Sigmoid colon (tissue), 7 donors: ENCODE results near the gene TLE2. TPM values are rescaled to one million over a fixed set of nuclear protein-coding genes. Genes with fewer than 3 reads are reported as not detected.

Experiments used
- DNase-seq: peaks from one replicate; pipeline ENCODE4 v3.0.0-alpha.2; 2019
- H3K27ac ChIP-seq, 4 donors: fragments of 200-600 bp; sonication (generic); one replicate each; pipeline ENCODE4 v1.5.1; 2016 to 2019; ENCODE audit warnings: mild to moderate bottlenecking in 1 of 4
- H3K27me3 ChIP-seq, 3 donors: fragments of 200-600 bp; sonication (generic); one replicate each; pipeline ENCODE4 v1.5.1; 2019; ENCODE audit warnings: mild to moderate bottlenecking in 1 of 3
- H3K36me3 ChIP-seq, 4 donors: fragments of 200-600 bp; sonication (generic); one replicate each; pipeline ENCODE4 v1.5.1; 2016 to 2019
- H3K4me1 ChIP-seq, 4 donors: fragments of 200-600 bp; sonication (generic); one replicate each; pipeline ENCODE4 v1.5.1; 2017 to 2019
- H3K4me3 ChIP-seq, 4 donors: fragments of 200-600 bp; sonication (generic); one replicate each; pipeline ENCODE4 v1.5.1; 2017 to 2019; ENCODE audit warnings: mild to moderate bottlenecking in 2 of 4, moderate library complexity in 1 of 4
- H3K9me3 ChIP-seq, 4 donors: fragments of 200-600 bp in 3 of 4; sonication (generic) in 3 of 4; one replicate each; pipeline versions ENCODE4 v1.5.1 to v1.6.1; 2013 to 2019
- EP300 ChIP-seq, 4 donors: sonication (generic); formaldehyde crosslinking; IDR thresholded peaks; one replicate each; pipeline ENCODE4 v1.6.1; 2017; ENCODE audit warnings: antibody characterized with exemption in 4 of 4
- POLR2A ChIP-seq, 2 donors: fragments of 450-650 bp; IDR thresholded peaks; one replicate each; pipeline ENCODE4 v1.6.1; 2016; ENCODE audit warnings: antibody characterized with exemption in 2 of 2, mild to moderate bottlenecking in 2 of 2, moderate library complexity in 2 of 2
- POLR2AphosphoS5 ChIP-seq, 4 donors: sonication (generic); formaldehyde crosslinking; IDR thresholded peaks; one replicate each; pipeline ENCODE4 v1.6.1; 2017; ENCODE audit warnings: antibody characterized with exemption in 4 of 4
- WGBS, 2 donors: extraction: QIAGEN DNeasy Blood & Tissue Kit; methylation state at CpG; one replicate each; pipeline ENCODE4 v1.1.7; 2013; 5-methylcytosine and 5-hydroxymethylcytosine counted together
- intact Hi-C: fragments of 100-400 bp; cut with DNase I; formaldehyde crosslinking; loops from one replicate; pipeline ENCODE4 v1.15.1; 2023
- polyA plus RNA-seq, 3 donors: library from polyadenylated mRNA; stranded (reverse); fragments of 200-250 nt; gene quantifications; one replicate each; pipeline ENCODE4 v1.2.3, GENCODE V29; 2013
- total RNA-seq, 4 donors: library from RNA; depleted of rRNA; stranded (reverse); fragments of >200 nt; gene quantifications; one replicate each; pipeline ENCODE4 v1.1.0, GENCODE V29; 2016
- TF ChIP-seq, protein P1 (sequence below), 4 experiments: fragments of 450-650 bp in 3 of 4; fragments of 200-600 bp in 1 of 4; IDR thresholded peaks; one replicate each; pipeline ENCODE4 v1.5.1; 2016 to 2019; ENCODE audit warnings: antibody characterized with exemption in 4 of 4, mild to moderate bottlenecking in 3 of 4, moderate library complexity in 2 of 4
- donor health status: healthy with polysubstance abuse.
- donor health status: Bipolar disorder and iron deficiency.
- donor health status: healthy.

Gene TLE2
- total and polyA plus RNA-seq, 7 donors, result 10.9 to 66.5 (median 27.8) TPM

GRCh38 chr19:3071768-3072167 is 42.7 kb upstream of the TLE2 start:
- H3K9me3 ChIP-seq, result no peaks in the 10 kb centered on the region
- TF ChIP-seq, protein P1, sequence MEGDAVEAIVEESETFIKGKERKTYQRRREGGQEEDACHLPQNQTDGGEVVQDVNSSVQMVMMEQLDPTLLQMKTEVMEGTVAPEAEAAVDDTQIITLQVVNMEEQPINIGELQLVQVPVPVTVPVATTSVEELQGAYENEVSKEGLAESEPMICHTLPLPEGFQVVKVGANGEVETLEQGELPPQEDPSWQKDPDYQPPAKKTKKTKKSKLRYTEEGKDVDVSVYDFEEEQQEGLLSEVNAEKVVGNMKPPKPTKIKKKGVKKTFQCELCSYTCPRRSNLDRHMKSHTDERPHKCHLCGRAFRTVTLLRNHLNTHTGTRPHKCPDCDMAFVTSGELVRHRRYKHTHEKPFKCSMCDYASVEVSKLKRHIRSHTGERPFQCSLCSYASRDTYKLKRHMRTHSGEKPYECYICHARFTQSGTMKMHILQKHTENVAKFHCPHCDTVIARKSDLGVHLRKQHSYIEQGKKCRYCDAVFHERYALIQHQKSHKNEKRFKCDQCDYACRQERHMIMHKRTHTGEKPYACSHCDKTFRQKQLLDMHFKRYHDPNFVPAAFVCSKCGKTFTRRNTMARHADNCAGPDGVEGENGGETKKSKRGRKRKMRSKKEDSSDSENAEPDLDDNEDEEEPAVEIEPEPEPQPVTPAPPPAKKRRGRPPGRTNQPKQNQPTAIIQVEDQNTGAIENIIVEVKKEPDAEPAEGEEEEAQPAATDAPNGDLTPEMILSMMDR (IDR thresholded peaks at IDR 0.05), result no peak
- TF ChIP-seq POLR2A (IDR thresholded peaks at IDR 0.05) (no peak), POLR2AphosphoS5 (IDR thresholded peaks at IDR 0.05) (no peak), EP300 (IDR thresholded peaks at IDR 0.05) (no peak)
- intact Hi-C loops, result no loop called here
- H3K36me3 ChIP-seq, result no peaks in the 10 kb centered on the region
- WGBS, 2 donors, result 74 to 80% methylated on average over 4 of the region's 4 CpGs
- no peak overlapping the region for H3K27ac ChIP-seq
- H3K4me3 ChIP-seq, result no peak overlapping the region
- no peak for DNase-seq
- no peaks in the 10 kb centered on the region for H3K27me3 ChIP-seq
- peaks cover 0 to 11% (median 8%) of the 10 kb centered on the region in 4 donors for H3K4me1 ChIP-seq

- no peak for DNase-seq
- TF ChIP-seq EP300 (IDR thresholded peaks at IDR 0.05), result no peak
- no peak for TF ChIP-seq POLR2AphosphoS5 (IDR thresholded peaks at IDR 0.05)
- TF ChIP-seq, protein P1 (IDR thresholded peaks at IDR 0.05), result no peak
- TF ChIP-seq POLR2A (IDR thresholded peaks at IDR 0.05), result no peak
- Histone ChIP-seq H3K9me3 (no peaks in the 10 kb centered on the region), H3K4me1 (peaks cover 0 to 4% (median 3%) of the 10 kb centered on the region in 4 donors), H3K4me3 (no peak overlapping the region), H3K27me3 (no peaks in the 10 kb centered on the region), H3K27ac (no peak overlapping the region), H3K36me3 (no peaks in the 10 kb centered on the region)
- intact Hi-C loops, result no loop called here
- WGBS, 2 donors, result 66 to 83% methylated on average over 21 of the region's 21 CpGs
Measured at GRCh38 chr19:3068071-3068470, 39.0 kb upstream of the TLE2 start.

DNA sequence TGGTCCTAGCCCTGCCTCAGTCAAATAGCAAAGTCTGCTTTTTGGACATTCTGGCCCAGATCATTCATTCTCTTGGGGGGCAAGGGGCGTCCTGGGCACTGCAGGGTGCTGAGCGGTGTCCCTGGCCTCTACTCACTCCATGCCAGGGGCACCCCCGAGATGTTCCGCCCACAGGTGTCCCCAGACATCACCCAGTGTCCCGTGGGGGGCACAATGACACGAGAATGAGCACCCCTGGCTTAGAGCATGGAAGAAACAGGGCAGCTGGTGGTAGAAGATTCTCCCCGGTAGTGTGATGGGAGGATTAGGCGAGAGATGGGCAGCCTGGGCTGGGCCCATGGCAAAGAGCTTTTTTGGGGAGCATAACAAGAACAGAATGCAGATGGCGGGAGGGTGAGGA is 38.5 kb upstream of the TLE2 start:
- no peak for DNase-seq
- Histone ChIP-seq H3K36me3 (no peaks in the 10 kb centered on the region), H3K27ac (no peak overlapping the region), H3K9me3 (no peaks in the 10 kb centered on the region), H3K27me3 (no peaks in the 10 kb centered on the region), H3K4me3 (no peak overlapping the region), H3K4me1 (peaks cover 0 to 9% (median 8%) of the 10 kb centered on the region in 4 donors)
- TF ChIP-seq, protein P1 (IDR thresholded peaks at IDR 0.05), result no peak
- TF ChIP-seq POLR2AphosphoS5 (IDR thresholded peaks at IDR 0.05), result no peak
- TF ChIP-seq EP300 (IDR thresholded peaks at IDR 0.05), result no peak
- TF ChIP-seq POLR2A (IDR thresholded peaks at IDR 0.05), result no peak
- intact Hi-C loops, result no loop called here
- WGBS, 2 donors, result 86 to 93% methylated on average over 9 of the region's 9 CpGs

GRCh38 chr19:3066482-3067049 is 37.5 kb upstream of the TLE2 start:
- 84 to 89% methylated on average over 16 of the region's 16 CpGs for WGBS, 2 donors
- H3K4me1 ChIP-seq, result peaks cover 0 to 9% (median 9%) of the 10 kb centered on the region in 4 donors
- no peaks in the 10 kb centered on the region for H3K9me3 ChIP-seq
- no peak overlapping the region for H3K27ac ChIP-seq
- no peaks in the 10 kb centered on the region for H3K36me3 ChIP-seq
- no peaks in the 10 kb centered on the region for H3K27me3 ChIP-seq
- TF ChIP-seq, protein P1 (IDR thresholded peaks at IDR 0.05), result no peak
- TF ChIP-seq EP300 (IDR thresholded peaks at IDR 0.05), result no peak
- TF ChIP-seq POLR2A (IDR thresholded peaks at IDR 0.05), result no peak
- no peak for TF ChIP-seq POLR2AphosphoS5 (IDR thresholded peaks at IDR 0.05)
- H3K4me3 ChIP-seq, result no peak overlapping the region
- intact Hi-C loops, result no loop called here
- DNase-seq, result no peak
